SK-N-SH treated with all-trans-retinoic acid at 6 μM for 48 hours (cell line): ENCODE measurements around the gene SLC29A3.

Source experiments
- BACH2 ChIP-seq: fragments of 250-450 bp; sonication (Bioruptor Pico); IDR thresholded peaks from 2 replicates; pipeline ENCODE4 v1.9.0; 2021; ENCODE audit warnings: mild to moderate bottlenecking, borderline replicate concordance
- ESRRG ChIP-seq: fragments of 250-450 bp; sonication (Bioruptor Pico); IDR thresholded peaks from 2 replicates; pipeline ENCODE4 v1.6.1; 2021; ENCODE audit warnings: mild to moderate bottlenecking
- GLIS3 ChIP-seq: fragments of 250-450 bp; sonication (Bioruptor Pico); IDR thresholded peaks from 2 replicates; pipeline ENCODE4 v1.5.0; 2020; ENCODE audit warnings: mild to moderate bottlenecking, moderate library complexity
- OSR1 ChIP-seq: fragments of 250-450 bp; sonication (Bioruptor Pico); IDR thresholded peaks from 2 replicates; pipeline ENCODE4 v1.8.0; 2022; ENCODE audit warnings: moderate library complexity, mild to moderate bottlenecking, inconsistent platforms
- PPARA ChIP-seq: fragments of 250-450 bp; sonication (Bioruptor Pico); IDR thresholded peaks from 2 replicates; pipeline ENCODE4 v1.5.0; 2020; ENCODE audit warnings: mild to moderate bottlenecking, borderline replicate concordance
- ZC3H10 ChIP-seq: fragments of 250-450 bp; sonication (Bioruptor Pico); IDR thresholded peaks from 2 replicates; pipeline ENCODE4 v1.5.1; 2021; ENCODE audit warnings: mild to moderate bottlenecking, moderate library complexity
- ZFP3 ChIP-seq: fragments of 250-450 bp; sonication (Bioruptor Pico); IDR thresholded peaks from 2 replicates; pipeline ENCODE4 v1.5.0; 2020; ENCODE audit warnings: mild to moderate bottlenecking, moderate library complexity
- ZFP30 ChIP-seq: fragments of 450-650 bp; formaldehyde crosslinking; IDR thresholded peaks from 2 replicates; pipeline ENCODE4 v1.5.0; 2022; ENCODE audit warnings: mild to moderate bottlenecking, moderate library complexity
- ZNF565 ChIP-seq: fragments of 450-650 bp; formaldehyde crosslinking; conservative IDR thresholded peaks from 2 replicates; pipeline ENCODE4 v1.5.0; 2020; ENCODE audit warnings: low read depth, mild to moderate bottlenecking, moderate library complexity
- ZNF70 ChIP-seq: fragments of 450-650 bp; formaldehyde crosslinking; IDR thresholded peaks from 2 replicates; pipeline ENCODE4 v1.5.0; 2020; ENCODE audit warnings: mild to moderate bottlenecking, moderate library complexity
- ZNF8 ChIP-seq: fragments of 450-650 bp; formaldehyde crosslinking; IDR thresholded peaks from 2 replicates; pipeline ENCODE4 v1.5.0; 2020; ENCODE audit warnings: mild to moderate bottlenecking, moderate library complexity
- TF ChIP-seq, protein P1 (sequence below): fragments of 250-450 bp; sonication (Bioruptor Pico); IDR thresholded peaks from 2 replicates; pipeline ENCODE4 v1.8.0; 2020; ENCODE audit warnings: mild to moderate bottlenecking, moderate library complexity, borderline replicate concordance
- TF ChIP-seq, protein P2 (sequence below): fragments of 250-450 bp; sonication (Bioruptor Pico); IDR thresholded peaks from 2 replicates; pipeline ENCODE4 v1.8.0; 2021; ENCODE audit warnings: low read depth, mild to moderate bottlenecking, moderate library complexity, borderline replicate concordance

DNA sequence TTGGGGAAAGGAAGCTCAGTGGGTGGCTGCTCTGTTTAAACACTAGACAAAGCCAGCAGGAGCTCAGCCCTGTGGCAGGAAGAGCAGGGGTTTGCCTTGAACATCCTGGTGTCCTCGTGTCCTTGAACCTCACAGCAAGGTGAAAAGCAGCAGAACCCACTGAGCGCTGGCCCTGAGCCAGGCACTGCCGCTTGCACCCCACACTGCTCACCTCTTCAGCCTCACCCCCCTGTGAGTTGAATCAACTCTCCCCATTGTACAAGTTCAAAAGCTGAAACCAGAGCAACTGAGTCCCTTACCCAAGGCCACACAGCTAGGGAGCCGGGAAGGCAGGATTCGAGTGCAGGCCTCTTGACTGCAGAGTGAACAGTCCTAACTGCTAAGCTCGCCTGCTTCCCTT, 32.0 kb downstream of the SLC29A3 start:
- TF ChIP-seq PPARA (CRISPR knock-in tag) (no peak), GLIS3 (CRISPR knock-in tag) (no peak), BACH2 (CRISPR knock-in tag) (no peak), ZNF8 (CRISPR knock-in tag) (no peak), ZNF70 (CRISPR knock-in tag) (no peak), OSR1 (CRISPR knock-in tag) (no peak), ZFP3 (no peak), ZNF565 (CRISPR knock-in tag) (no peak), ESRRG (CRISPR knock-in tag) (no peak), ZC3H10 (CRISPR knock-in tag) (no peak), ZFP30 (CRISPR knock-in tag) (no peak)
- TF ChIP-seq, protein P1, sequence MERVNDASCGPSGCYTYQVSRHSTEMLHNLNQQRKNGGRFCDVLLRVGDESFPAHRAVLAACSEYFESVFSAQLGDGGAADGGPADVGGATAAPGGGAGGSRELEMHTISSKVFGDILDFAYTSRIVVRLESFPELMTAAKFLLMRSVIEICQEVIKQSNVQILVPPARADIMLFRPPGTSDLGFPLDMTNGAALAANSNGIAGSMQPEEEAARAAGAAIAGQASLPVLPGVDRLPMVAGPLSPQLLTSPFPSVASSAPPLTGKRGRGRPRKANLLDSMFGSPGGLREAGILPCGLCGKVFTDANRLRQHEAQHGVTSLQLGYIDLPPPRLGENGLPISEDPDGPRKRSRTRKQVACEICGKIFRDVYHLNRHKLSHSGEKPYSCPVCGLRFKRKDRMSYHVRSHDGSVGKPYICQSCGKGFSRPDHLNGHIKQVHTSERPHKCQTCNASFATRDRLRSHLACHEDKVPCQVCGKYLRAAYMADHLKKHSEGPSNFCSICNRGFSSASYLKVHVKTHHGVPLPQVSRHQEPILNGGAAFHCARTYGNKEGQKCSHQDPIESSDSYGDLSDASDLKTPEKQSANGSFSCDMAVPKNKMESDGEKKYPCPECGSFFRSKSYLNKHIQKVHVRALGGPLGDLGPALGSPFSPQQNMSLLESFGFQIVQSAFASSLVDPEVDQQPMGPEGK (CRISPR knock-in tag), result no peak
- TF ChIP-seq, protein P2, sequence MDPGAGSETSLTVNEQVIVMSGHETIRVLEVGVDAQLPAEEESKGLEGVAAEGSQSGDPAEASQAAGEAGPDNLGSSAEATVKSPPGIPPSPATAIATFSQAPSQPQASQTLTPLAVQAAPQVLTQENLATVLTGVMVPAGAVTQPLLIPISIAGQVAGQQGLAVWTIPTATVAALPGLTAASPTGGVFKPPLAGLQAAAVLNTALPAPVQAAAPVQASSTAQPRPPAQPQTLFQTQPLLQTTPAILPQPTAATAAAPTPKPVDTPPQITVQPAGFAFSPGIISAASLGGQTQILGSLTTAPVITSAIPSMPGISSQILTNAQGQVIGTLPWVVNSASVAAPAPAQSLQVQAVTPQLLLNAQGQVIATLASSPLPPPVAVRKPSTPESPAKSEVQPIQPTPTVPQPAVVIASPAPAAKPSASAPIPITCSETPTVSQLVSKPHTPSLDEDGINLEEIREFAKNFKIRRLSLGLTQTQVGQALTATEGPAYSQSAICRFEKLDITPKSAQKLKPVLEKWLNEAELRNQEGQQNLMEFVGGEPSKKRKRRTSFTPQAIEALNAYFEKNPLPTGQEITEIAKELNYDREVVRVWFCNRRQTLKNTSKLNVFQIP, result no peak
